ENCODE measurements around the gene RCC1.
"Not testable (repeated sequence)": the region's sequence is repeated elsewhere in the genome, so short reads cannot be mapped to it uniquely, and the experiment has no call there.

Gene RCC1

GRCh38 chr1:28534671-28535070, 28.8 kb downstream of the RCC1 start:
- no peak for DNase-seq (ENCODE audit: insufficient read length)
- no peak for FAIRE-seq
- TF ChIP-seq POLR2AphosphoS5 (IDR thresholded peaks at IDR 0.05; ENCODE audit: low read depth, low read length) (no peak), POLR2A (IDR thresholded peaks at IDR 0.05; ENCODE audit: low read depth, low read length) (no peak), TAF1 (IDR thresholded peaks at IDR 0.05; ENCODE audit: borderline replicate concordance, low read depth, low read length) (no peak)

- no peak for TF ChIP-seq TAF1 (IDR thresholded peaks at IDR 0.05; ENCODE audit: borderline replicate concordance, low read depth, low read length)
- TF ChIP-seq POLR2A (IDR thresholded peaks at IDR 0.05; ENCODE audit: low read depth, low read length) = no peak
- TF ChIP-seq POLR2AphosphoS5 (IDR thresholded peaks at IDR 0.05; ENCODE audit: low read depth, low read length) = no peak
- FAIRE-seq (no peak), DNase-seq (ENCODE audit: insufficient read length) (no peak)
These were observed 29.3 kb downstream of the RCC1 start for GRCh38 chr1:28535180-28535579.

- no peak for DNase-seq (ENCODE audit: insufficient read length)
- TF ChIP-seq POLR2AphosphoS5 (IDR thresholded peaks at IDR 0.05; ENCODE audit: low read depth, low read length) = no peak
- TF ChIP-seq TAF1 (IDR thresholded peaks at IDR 0.05; ENCODE audit: borderline replicate concordance, low read depth, low read length) = no peak
- TF ChIP-seq POLR2A (IDR thresholded peaks at IDR 0.05; ENCODE audit: low read depth, low read length) = no peak
- no peak for FAIRE-seq
These were observed 31.8 kb downstream of the RCC1 start for GRCh38 chr1:28537457-28538199.

- no peak for FAIRE-seq
- TF ChIP-seq POLR2A (IDR thresholded peaks at IDR 0.05; ENCODE audit: low read depth, low read length) (no peak), POLR2AphosphoS5 (IDR thresholded peaks at IDR 0.05; ENCODE audit: low read depth, low read length) (no peak), TAF1 (IDR thresholded peaks at IDR 0.05; ENCODE audit: borderline replicate concordance, low read depth, low read length) (no peak)
- no peak for DNase-seq (ENCODE audit: insufficient read length)
These were observed 32.4 kb downstream of the RCC1 start for GRCh38 chr1:28538286-28538685.

- TF ChIP-seq TAF1 (IDR thresholded peaks at IDR 0.05; ENCODE audit: borderline replicate concordance, low read depth, low read length) (no peak), POLR2A (IDR thresholded peaks at IDR 0.05; ENCODE audit: low read depth, low read length) (no peak), POLR2AphosphoS5 (IDR thresholded peaks at IDR 0.05; ENCODE audit: low read depth, low read length) (no peak)
- DNase-seq (ENCODE audit: insufficient read length) (no peak), FAIRE-seq (no peak)
These were observed 34.8 kb downstream of the RCC1 start for GRCh38 chr1:28540651-28541050.

GRCh38 chr1:28541414-28542015, 35.7 kb downstream of the RCC1 start:
- not testable (repeated sequence) for DNase-seq (ENCODE audit: insufficient read length); FAIRE-seq

- FAIRE-seq (no peak), DNase-seq (ENCODE audit: insufficient read length) (no peak)
- no peak for TF ChIP-seq POLR2A (IDR thresholded peaks at IDR 0.05; ENCODE audit: low read depth, low read length)
- no peak for TF ChIP-seq POLR2AphosphoS5 (IDR thresholded peaks at IDR 0.05; ENCODE audit: low read depth, low read length)
- TF ChIP-seq TAF1 (IDR thresholded peaks at IDR 0.05; ENCODE audit: borderline replicate concordance, low read depth, low read length) = no peak
These were observed 39.4 kb downstream of the RCC1 start for GRCh38 chr1:28545246-28545628.

- TF ChIP-seq POLR2AphosphoS5 (IDR thresholded peaks at IDR 0.05; ENCODE audit: low read depth, low read length) (no peak), POLR2A (IDR thresholded peaks at IDR 0.05; ENCODE audit: low read depth, low read length) (no peak), TAF1 (IDR thresholded peaks at IDR 0.05; ENCODE audit: borderline replicate concordance, low read depth, low read length) (no peak)
- DNase-seq (ENCODE audit: insufficient read length) = no peak
- FAIRE-seq = no peak
These were observed 42.5 kb downstream of the RCC1 start for GRCh38 chr1:28548318-28548717.

GRCh38 chr1:28551381-28551780, 45.5 kb downstream of the RCC1 start:
- no peak for TF ChIP-seq POLR2A (IDR thresholded peaks at IDR 0.05; ENCODE audit: low read depth, low read length)
- no peak for TF ChIP-seq POLR2AphosphoS5 (IDR thresholded peaks at IDR 0.05; ENCODE audit: low read depth, low read length)
- no peak for TF ChIP-seq TAF1 (IDR thresholded peaks at IDR 0.05; ENCODE audit: borderline replicate concordance, low read depth, low read length)
- no peak for DNase-seq (ENCODE audit: insufficient read length)
- FAIRE-seq = no peak

- TF ChIP-seq POLR2A (IDR thresholded peaks at IDR 0.05; ENCODE audit: low read depth, low read length) = peak; percentile 69
- TF ChIP-seq POLR2AphosphoS5 (IDR thresholded peaks at IDR 0.05; ENCODE audit: low read depth, low read length) = no peak
- FAIRE-seq = peak; percentile 90
- peak; percentile 90 for DNase-seq (ENCODE audit: insufficient read length)
These were observed 47.2 kb downstream of the RCC1 start, which contains the start of gene TRNAU1AP for GRCh38 chr1:28552758-28553663. TSS of gene TRNAU1AP (plus strand) at chr1:28553085. CDS start at chr1:28553111, 26 bp downstream.

GRCh38 chr1:28560886-28561285, 55.0 kb downstream of the RCC1 start:
- FAIRE-seq (no peak), DNase-seq (ENCODE audit: insufficient read length) (no peak)
- TF ChIP-seq POLR2AphosphoS5 (IDR thresholded peaks at IDR 0.05; ENCODE audit: low read depth, low read length) = no peak
- TF ChIP-seq POLR2A (IDR thresholded peaks at IDR 0.05; ENCODE audit: low read depth, low read length) = no peak
- no peak for TF ChIP-seq TAF1 (IDR thresholded peaks at IDR 0.05; ENCODE audit: borderline replicate concordance, low read depth, low read length)
